IPS DF 4.7 (cell line): ENCODE measurements around the gene LTA.
"Not testable (repeated sequence)": the region's sequence is repeated elsewhere in the genome, so short reads cannot be mapped to it uniquely, and the experiment has no call there.

Source experiments
- DNase-seq: peaks from one replicate; pipeline ENCODE4 v3.0.0-alpha.2; 2013; ENCODE audit warnings: low spot score; ENCODE audit errors: extremely low read depth

LTA gene

GRCh38 chr6:31586599-31587281 lies 14.7 kb downstream of the LTA start:
- DNase-seq = no peak

GRCh38 chr6:31587791-31588777 lies 16.0 kb downstream of the LTA start:
- no peak for DNase-seq

GRCh38 chr6:31588871-31589650 lies 17.0 kb downstream of the LTA start:
- no peak for DNase-seq

GRCh38 chr6:31590691-31591090 lies 18.6 kb downstream of the LTA start:
- DNase-seq = not testable (repeated sequence)

- DNase-seq = no peak
These were observed 20.3 kb downstream of the LTA start for GRCh38 chr6:31592396-31592771.

- DNase-seq = no peak
These were observed 24.9 kb downstream of the LTA start for GRCh38 chr6:31597006-31597405.

GRCh38 chr6:31607317-31607716 lies 35.2 kb downstream of the LTA start:
- no peak for DNase-seq

- no peak for DNase-seq
These were observed 37.7 kb downstream of the LTA start for GRCh38 chr6:31609519-31610406.

- no peak for DNase-seq
These were observed 38.9 kb downstream of the LTA start for GRCh38 chr6:31610968-31611367.

GRCh38 chr6:31614075-31614619 lies 42.1 kb downstream of the LTA start:
- DNase-seq = no peak

GRCh38 chr6:31614684-31615578 lies 42.8 kb downstream of the LTA start, which contains the start of gene AIF1:
Gene AIF1, plus strand, starts transcription at chr6:31615234. Its CDS starts 96 bp downstream, at chr6:31615330.
- DNase-seq = no peak

- DNase-seq = no peak
These were observed 43.7 kb downstream of the LTA start for GRCh38 chr6:31615748-31616147.

GRCh38 chr6:31617010-31617409 lies 44.9 kb downstream of the LTA start:
- DNase-seq = no peak

- peak; percentile 92 for DNase-seq
These were observed 47.9 kb downstream of the LTA start for GRCh38 chr6:31619805-31620585.

- no peak for DNase-seq
These were observed 48.7 kb downstream of the LTA start, which contains the start of gene PRRC2A for GRCh38 chr6:31620586-31621319. Gene PRRC2A, plus strand, starts transcription at chr6:31620715. Its CDS starts 2,075 bp downstream, at chr6:31622790.

GRCh38 chr6:31621320-31621939 lies 49.3 kb downstream of the LTA start:
- DNase-seq = no peak

- DNase-seq = no peak
These were observed 49.9 kb downstream of the LTA start for GRCh38 chr6:31621991-31622390.
